IPS-20b (cell line): ENCODE data around the gene BCL11A.

Experiments
- H3K27ac ChIP-seq: one replicate; pipeline ENCODE4 v1.5.1; 2013; ENCODE audit warnings: low read length
- H3K27me3 ChIP-seq: 2 replicates; pipeline ENCODE4 v1.6.1; 2013; ENCODE audit warnings: mild to moderate bottlenecking, low read length, inconsistent platforms; ENCODE audit not compliant: insufficient read depth
- H3K36me3 ChIP-seq: 2 replicates; pipeline ENCODE4 v1.6.1; 2013; ENCODE audit warnings: low read depth, mild to moderate bottlenecking, inconsistent platforms, low read length, moderate library complexity; ENCODE audit not compliant: insufficient read depth
- H3K4me1 ChIP-seq: 2 replicates; pipeline ENCODE4 v1.6.1; 2013; ENCODE audit warnings: mild to moderate bottlenecking, control low read depth, inconsistent platforms, low read length, moderate library complexity; ENCODE audit not compliant: insufficient read depth
- H3K4me3 ChIP-seq: 2 replicates; pipeline ENCODE4 v1.5.1; 2013; ENCODE audit warnings: mild to moderate bottlenecking, low read length, inconsistent platforms
- H3K9ac ChIP-seq: 2 replicates; pipeline ENCODE4 v1.6.1; 2013; ENCODE audit warnings: low read depth, mild to moderate bottlenecking, inconsistent platforms, low read length, moderate library complexity
- H3K9me3 ChIP-seq: 2 replicates; pipeline ENCODE4 v1.6.1; 2013; ENCODE audit warnings: mild to moderate bottlenecking, low read depth, low read length, inconsistent platforms; ENCODE audit not compliant: insufficient read depth

BCL11A gene

DNA sequence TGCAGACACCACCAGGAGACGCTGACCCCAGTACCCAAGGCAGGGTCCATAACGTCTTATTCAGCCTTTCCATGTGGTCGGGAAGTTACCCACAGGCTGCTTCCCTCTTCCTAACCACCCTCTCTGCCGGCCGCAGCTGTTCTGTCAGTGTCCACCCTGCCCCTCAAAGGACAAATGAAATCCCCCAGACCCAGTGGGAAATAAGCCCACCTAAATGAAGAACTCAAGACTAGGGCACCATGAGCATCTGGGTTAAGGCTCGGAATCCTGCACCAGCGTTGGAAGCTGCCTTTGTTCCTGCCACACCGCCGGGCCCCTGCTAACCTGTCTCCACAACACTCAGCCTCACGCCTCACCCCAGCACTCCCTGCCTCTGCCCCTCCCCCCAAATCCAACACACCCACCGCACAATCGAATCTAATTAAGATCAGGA lies 21.7 kb downstream of the BCL11A start:
- H3K9ac ChIP-seq = peak overlapping the region; percentile 67; the same call in 1 of the 2 replicates
- H3K4me1 ChIP-seq = peaks cover 87% of the 10 kb centered on the region
- no peaks in the 10 kb centered on the region for H3K9me3 ChIP-seq
- no peaks in the 10 kb centered on the region for H3K27me3 ChIP-seq
- H3K27ac ChIP-seq = peak overlapping the region; percentile 25
- peak overlapping the region; percentile 34 for H3K4me3 ChIP-seq
- H3K36me3 ChIP-seq = peaks cover 21% of the 10 kb centered on the region

- Histone ChIP-seq H3K27me3 (no peaks in the 10 kb centered on the region), H3K9ac (peak overlapping the region; percentile 43; the same call in 1 of the 2 replicates), H3K4me3 (peak overlapping the region; percentile 15; the same call in 1 of the 2 replicates), H3K36me3 (peaks cover 25% of the 10 kb centered on the region), H3K9me3 (no peaks in the 10 kb centered on the region), H3K4me1 (peaks cover 78% of the 10 kb centered on the region), H3K27ac (peak overlapping the region; percentile 54)
These were observed 22.7 kb downstream of the BCL11A start for GRCh38 chr2:60530660-60531281.

- Histone ChIP-seq H3K27me3 (no peaks in the 10 kb centered on the region), H3K4me3 (peak overlapping the region; percentile 37; the same call in 1 of the 2 replicates), H3K27ac (no peak overlapping the region), H3K4me1 (peaks cover 70% of the 10 kb centered on the region), H3K36me3 (peaks cover 25% of the 10 kb centered on the region), H3K9ac (peak overlapping the region; percentile 20; the same call in 1 of the 2 replicates), H3K9me3 (no peaks in the 10 kb centered on the region)
These were observed 23.4 kb downstream of the BCL11A start for GRCh38 chr2:60529785-60530627.

DNA sequence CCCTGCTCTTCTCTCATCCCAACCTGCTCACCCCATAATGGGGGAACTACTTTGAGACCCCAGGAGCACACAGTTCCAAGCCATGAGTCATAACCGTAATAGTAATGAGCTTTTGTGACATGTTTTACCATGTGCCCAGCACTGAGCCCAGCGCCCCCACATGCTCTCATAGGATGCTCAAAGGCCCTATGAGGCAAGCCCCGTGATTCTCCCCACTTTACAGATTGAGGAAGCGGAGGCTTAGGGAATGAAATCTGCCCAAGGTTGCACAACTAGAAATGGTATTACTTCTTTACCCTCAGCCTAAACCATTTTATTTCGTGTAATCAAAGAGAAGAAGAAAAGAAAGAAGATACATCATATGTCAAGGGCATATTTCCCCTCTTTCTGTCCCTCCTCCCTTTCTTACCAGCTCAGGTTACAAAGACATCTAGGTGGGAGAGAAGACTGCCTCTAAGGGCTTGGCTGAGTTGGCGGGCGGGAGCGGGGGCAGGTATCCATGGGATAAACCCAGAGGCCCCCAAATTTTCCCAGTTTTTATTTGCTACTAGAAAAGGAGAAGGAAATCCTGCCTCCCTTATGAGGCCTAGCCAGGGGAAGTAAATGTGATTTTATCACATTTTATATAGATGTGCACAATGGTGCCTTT lies 24.2 kb downstream of the BCL11A start:
- Histone ChIP-seq H3K9ac (peak overlapping the region; percentile 20; the same call in 1 of the 2 replicates), H3K36me3 (peaks cover 29% of the 10 kb centered on the region), H3K27me3 (no peaks in the 10 kb centered on the region), H3K4me3 (peak overlapping the region; percentile 37; the same call in 1 of the 2 replicates), H3K4me1 (peaks cover 69% of the 10 kb centered on the region), H3K9me3 (no peaks in the 10 kb centered on the region), H3K27ac (no peak overlapping the region)

GRCh38 chr2:60528281-60529020 lies 25.0 kb downstream of the BCL11A start:
- no peaks in the 10 kb centered on the region for H3K27me3 ChIP-seq
- peaks cover 66% of the 10 kb centered on the region for H3K4me1 ChIP-seq
- no peaks in the 10 kb centered on the region for H3K9me3 ChIP-seq
- H3K9ac ChIP-seq = no peak overlapping the region
- peaks cover 33% of the 10 kb centered on the region for H3K36me3 ChIP-seq
- no peak overlapping the region for H3K4me3 ChIP-seq
- H3K27ac ChIP-seq = no peak overlapping the region

GRCh38 chr2:60527762-60528161 lies 25.7 kb downstream of the BCL11A start:
- H3K27ac ChIP-seq = no peak overlapping the region
- no peak overlapping the region for H3K9ac ChIP-seq
- H3K9me3 ChIP-seq = no peaks in the 10 kb centered on the region
- H3K27me3 ChIP-seq = no peaks in the 10 kb centered on the region
- peaks cover 60% of the 10 kb centered on the region for H3K4me1 ChIP-seq
- peaks cover 37% of the 10 kb centered on the region for H3K36me3 ChIP-seq
- H3K4me3 ChIP-seq = no peak overlapping the region

DNA sequence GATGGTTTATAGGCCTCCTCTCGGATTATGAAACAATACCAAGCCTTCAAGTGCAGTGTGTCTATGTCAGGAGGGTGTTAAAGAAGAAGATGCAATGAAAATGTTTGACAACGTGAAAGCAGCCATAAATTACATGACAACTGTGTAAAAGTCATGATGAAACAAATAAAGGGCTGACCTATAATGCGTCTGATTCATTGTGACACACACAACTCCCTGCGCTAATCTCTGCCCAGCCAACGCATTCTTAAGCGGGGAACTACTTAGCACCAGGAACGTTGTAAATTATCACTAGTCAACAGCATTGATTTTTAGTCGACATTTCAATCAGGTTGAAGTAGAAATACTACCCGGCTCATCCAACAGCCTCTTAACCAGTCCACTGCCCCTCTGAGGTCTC lies 26.8 kb downstream of the BCL11A start:
- H3K27me3 ChIP-seq = no peaks in the 10 kb centered on the region
- H3K36me3 ChIP-seq = peaks cover 37% of the 10 kb centered on the region
- peaks cover 49% of the 10 kb centered on the region for H3K4me1 ChIP-seq
- no peak overlapping the region for H3K9ac ChIP-seq
- H3K4me3 ChIP-seq = no peak overlapping the region
- H3K9me3 ChIP-seq = no peaks in the 10 kb centered on the region
- no peak overlapping the region for H3K27ac ChIP-seq

DNA sequence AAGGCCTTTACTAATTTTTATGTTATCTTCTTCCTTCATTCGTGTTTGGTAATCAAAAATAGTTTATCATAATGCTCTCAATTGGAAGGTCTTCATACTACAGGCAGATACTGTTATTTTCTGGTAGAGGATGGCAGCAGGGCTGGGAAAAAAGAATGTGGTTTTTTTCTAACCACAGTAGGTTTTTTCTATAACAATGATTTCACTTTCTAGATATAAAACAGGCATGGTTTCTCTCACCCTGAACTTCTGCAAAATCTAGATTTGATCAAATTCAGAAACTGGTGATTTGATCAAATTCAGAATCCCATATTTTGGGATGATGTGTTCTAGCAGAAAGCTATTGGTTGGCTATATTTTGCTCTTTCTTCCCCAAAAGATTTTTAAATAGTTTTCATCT lies 27.6 kb downstream of the BCL11A start:
- Histone ChIP-seq H3K4me3 (no peak overlapping the region), H3K4me1 (peaks cover 50% of the 10 kb centered on the region), H3K9ac (no peak overlapping the region), H3K36me3 (peaks cover 37% of the 10 kb centered on the region), H3K27ac (no peak overlapping the region), H3K27me3 (no peaks in the 10 kb centered on the region), H3K9me3 (no peaks in the 10 kb centered on the region)

DNA sequence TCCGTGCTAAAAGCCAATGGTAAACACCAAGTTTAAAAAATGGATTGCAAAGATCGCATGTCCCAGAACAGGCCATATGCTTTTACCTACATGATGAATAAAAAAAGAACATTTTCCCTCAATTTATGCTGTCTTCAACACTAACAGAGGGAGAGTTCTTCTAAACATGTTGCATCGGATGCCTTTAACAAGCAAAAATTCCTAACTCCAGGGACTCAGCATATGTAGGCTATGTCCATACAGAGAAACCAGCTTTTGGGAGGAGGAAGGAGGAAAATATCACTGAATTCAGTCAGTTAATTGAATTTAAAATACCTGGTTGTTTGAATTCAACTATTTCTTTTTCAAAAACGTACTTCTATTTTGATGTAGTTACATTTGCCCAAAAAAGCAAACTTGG lies 28.6 kb downstream of the BCL11A start:
- H3K4me1 ChIP-seq = peaks cover 50% of the 10 kb centered on the region
- peaks cover 37% of the 10 kb centered on the region for H3K36me3 ChIP-seq
- no peak overlapping the region for H3K9ac ChIP-seq

GRCh38 chr2:60523963-60524362 lies 29.5 kb downstream of the BCL11A start:
- Histone ChIP-seq H3K4me3 (no peak overlapping the region), H3K4me1 (peaks cover 48% of the 10 kb centered on the region), H3K27ac (no peak overlapping the region)

More for the DNA sequence above, 28.6 kb downstream of the BCL11A start:
- no peak overlapping the region for H3K27ac ChIP-seq
- no peaks in the 10 kb centered on the region for H3K27me3 ChIP-seq
- H3K4me3 ChIP-seq = no peak overlapping the region
- H3K9me3 ChIP-seq = no peaks in the 10 kb centered on the region

GRCh38 chr2:60522462-60522861 lies 31.0 kb downstream of the BCL11A start:
- Histone ChIP-seq H3K4me3 (no peak overlapping the region), H3K9me3 (no peaks in the 10 kb centered on the region), H3K27me3 (no peaks in the 10 kb centered on the region), H3K4me1 (peaks cover 46% of the 10 kb centered on the region), H3K9ac (no peak overlapping the region), H3K27ac (no peak overlapping the region), H3K36me3 (peaks cover 33% of the 10 kb centered on the region)

More at GRCh38 chr2:60523963-60524362, 29.5 kb downstream of the BCL11A start:
- no peak overlapping the region for H3K9ac ChIP-seq
- peaks cover 38% of the 10 kb centered on the region for H3K36me3 ChIP-seq
- no peaks in the 10 kb centered on the region for H3K9me3 ChIP-seq
- H3K27me3 ChIP-seq = no peaks in the 10 kb centered on the region
